Measurements from ENCODE around the gene ZNF57.

GRCh38 chr19:2917275-2918184, 16.8 kb downstream of the ZNF57 start:
- no peak for TF ChIP-seq EZH2 (IDR thresholded peaks at IDR 0.05; ENCODE audit: borderline replicate concordance, low read depth, low read length)
- no peak for TF ChIP-seq DMBX1 (CRISPR knock-in tag; IDR thresholded peaks at IDR 0.05; ENCODE audit: borderline replicate concordance)

All from K562 (cell line).